Measurements from ENCODE around the gene CEP112.

CEP112 gene

DNA sequence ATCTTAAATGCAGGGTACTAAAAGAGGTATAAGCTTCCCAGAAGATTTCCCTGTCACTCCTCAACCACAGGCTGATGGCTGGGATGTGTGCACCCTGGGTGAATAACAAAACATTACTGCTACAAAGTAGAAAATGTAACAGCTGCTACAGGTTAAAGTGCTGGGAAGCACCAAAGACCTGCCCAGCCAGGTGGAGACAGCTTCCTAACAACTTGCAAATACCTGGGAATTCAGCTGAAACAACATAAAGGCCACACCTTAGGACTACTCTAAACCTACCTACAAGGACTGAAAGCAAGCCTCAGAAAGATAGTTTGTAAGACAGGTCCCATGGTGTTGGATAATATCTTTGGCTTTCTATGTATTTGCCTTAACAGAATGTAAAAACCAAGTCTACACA, 118.5 kb downstream of the CEP112 start:
- in situ Hi-C loops (cut with HindIII; ENCODE audit: low sequenced_read_pairs) = no loop called here
- no peak for DNase-seq (ENCODE audit: low read depth)
- H3K4me3 ChIP-seq (ENCODE audit: low read depth, low read length) = no peak overlapping the region
- TF ChIP-seq, protein P1, sequence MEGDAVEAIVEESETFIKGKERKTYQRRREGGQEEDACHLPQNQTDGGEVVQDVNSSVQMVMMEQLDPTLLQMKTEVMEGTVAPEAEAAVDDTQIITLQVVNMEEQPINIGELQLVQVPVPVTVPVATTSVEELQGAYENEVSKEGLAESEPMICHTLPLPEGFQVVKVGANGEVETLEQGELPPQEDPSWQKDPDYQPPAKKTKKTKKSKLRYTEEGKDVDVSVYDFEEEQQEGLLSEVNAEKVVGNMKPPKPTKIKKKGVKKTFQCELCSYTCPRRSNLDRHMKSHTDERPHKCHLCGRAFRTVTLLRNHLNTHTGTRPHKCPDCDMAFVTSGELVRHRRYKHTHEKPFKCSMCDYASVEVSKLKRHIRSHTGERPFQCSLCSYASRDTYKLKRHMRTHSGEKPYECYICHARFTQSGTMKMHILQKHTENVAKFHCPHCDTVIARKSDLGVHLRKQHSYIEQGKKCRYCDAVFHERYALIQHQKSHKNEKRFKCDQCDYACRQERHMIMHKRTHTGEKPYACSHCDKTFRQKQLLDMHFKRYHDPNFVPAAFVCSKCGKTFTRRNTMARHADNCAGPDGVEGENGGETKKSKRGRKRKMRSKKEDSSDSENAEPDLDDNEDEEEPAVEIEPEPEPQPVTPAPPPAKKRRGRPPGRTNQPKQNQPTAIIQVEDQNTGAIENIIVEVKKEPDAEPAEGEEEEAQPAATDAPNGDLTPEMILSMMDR (IDR thresholded peaks at IDR 0.05; ENCODE audit: low read depth, low read length, missing control alignments) = no peak

DNA sequence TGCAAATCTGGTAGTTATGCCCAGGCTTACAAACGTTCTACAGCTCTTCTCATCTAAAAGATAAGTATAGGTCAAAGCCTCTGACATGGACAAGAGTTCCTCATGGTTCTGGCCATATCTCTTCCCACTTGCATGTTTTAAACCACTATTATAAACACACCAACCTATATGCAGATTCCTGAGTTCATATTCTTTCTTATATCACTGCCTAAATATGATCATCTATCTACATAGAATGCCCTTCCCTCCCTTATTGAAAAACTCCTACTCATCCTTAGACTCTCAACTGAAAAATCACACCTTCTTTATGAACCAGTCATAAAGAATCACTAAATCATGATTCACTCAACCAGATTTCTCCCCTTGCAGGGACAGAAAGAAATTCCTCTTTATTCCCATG, 128.2 kb downstream of the CEP112 start:
- H3K4me3 ChIP-seq (ENCODE audit: low read depth, low read length) = no peak overlapping the region
- DNase-seq (ENCODE audit: low read depth) = no peak
- TF ChIP-seq, protein P1 (IDR thresholded peaks at IDR 0.05; ENCODE audit: low read depth, low read length, missing control alignments) = no peak
- in situ Hi-C loops (cut with HindIII; ENCODE audit: low sequenced_read_pairs) = no loop called here

DNA sequence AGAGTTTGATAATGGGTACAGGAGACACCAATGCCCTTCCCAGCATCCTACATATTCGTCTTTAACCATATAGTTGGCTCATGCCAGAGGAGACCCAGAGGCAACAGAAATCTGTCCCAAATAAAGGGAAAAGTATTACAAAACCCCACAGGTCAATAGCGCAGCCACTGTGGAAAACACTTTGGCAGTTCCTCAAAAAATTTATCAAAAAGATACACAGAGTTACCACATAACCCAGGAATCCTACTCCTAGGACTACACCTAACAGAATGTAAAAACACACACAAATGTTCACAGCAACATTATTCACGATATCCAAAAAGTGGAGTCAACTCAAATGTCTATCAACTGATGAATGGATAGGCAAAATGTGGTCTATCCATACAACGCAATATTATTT, 135.8 kb downstream of the CEP112 start:
- no peak for DNase-seq (ENCODE audit: low read depth)
- in situ Hi-C loops (cut with HindIII; ENCODE audit: low sequenced_read_pairs) = no loop called here
- TF ChIP-seq, protein P1 (IDR thresholded peaks at IDR 0.05; ENCODE audit: low read depth, low read length, missing control alignments) = no peak

DNA sequence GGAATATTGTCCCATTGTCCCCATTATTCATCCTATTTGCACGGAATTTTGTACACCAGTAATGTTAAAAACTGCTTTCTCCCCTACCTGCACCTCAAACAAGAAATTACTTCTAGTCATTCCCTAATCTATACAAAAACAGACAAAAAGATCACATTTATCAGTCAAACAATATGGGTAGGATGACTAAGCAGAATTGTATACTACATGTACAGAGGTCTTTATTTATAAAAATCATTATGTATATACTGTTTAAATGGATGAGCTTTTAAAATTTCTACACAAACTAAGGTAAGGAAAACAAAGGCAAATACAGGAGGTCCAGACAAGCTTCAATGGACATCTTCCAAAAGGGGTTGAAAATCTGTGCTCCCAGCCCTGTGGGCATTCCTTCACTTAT, 137.7 kb downstream of the CEP112 start:
- TF ChIP-seq, protein P1 (IDR thresholded peaks at IDR 0.05; ENCODE audit: low read depth, low read length, missing control alignments) = no peak
- no peak overlapping the region for H3K4me3 ChIP-seq (ENCODE audit: low read depth, low read length)
- in situ Hi-C loops (cut with HindIII; ENCODE audit: low sequenced_read_pairs) = no loop called here
- no peak for DNase-seq (ENCODE audit: low read depth)

More for the DNA sequence above, 135.8 kb downstream of the CEP112 start:
- no peak overlapping the region for H3K4me3 ChIP-seq (ENCODE audit: low read depth, low read length)

DNA sequence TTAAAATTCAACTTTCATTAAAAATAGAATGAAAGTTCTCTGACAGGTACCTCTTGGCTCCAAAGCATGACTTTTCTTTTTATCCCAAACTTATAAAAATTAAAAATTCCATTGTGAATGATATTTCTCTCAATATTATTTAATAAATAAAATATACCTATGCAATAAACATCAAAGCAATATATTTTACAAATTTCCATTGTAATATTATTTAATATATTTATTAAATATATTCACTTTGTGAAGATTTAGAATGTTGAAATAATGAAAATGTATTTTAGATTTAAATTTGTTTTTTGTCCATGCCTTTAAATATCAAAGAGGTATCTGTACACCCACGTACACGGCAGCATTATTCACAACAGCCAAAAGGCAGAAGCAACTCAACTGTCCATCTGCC, 147.8 kb downstream of the CEP112 start:
- no peak overlapping the region for H3K4me3 ChIP-seq (ENCODE audit: low read depth, low read length)
- TF ChIP-seq, protein P1 (IDR thresholded peaks at IDR 0.05; ENCODE audit: low read depth, low read length, missing control alignments) = no peak
- in situ Hi-C loops (cut with HindIII; ENCODE audit: low sequenced_read_pairs) = no loop called here
- no peak for DNase-seq (ENCODE audit: low read depth)

DNA sequence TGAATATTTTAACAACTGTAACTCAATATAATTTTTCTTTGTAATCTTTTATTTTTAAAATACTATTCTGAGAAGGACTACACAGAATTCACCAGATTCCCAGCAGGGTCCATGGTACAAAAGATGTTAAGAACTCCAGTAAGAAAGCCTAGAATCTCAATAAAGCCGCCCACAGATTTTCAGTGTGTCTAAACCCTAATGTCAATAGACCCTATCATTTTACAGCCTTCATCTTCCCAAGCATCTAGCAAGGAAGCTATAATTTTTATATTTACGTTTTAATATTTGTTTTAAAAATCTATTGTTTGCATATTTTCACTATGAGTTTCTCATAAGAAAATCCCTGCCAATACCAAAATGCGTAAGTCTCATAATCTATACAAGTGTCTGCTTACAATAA, 148.5 kb downstream of the CEP112 start:
- in situ Hi-C loops (cut with HindIII; ENCODE audit: low sequenced_read_pairs) = no loop called here
- no peak for DNase-seq (ENCODE audit: low read depth)
- TF ChIP-seq, protein P1 (IDR thresholded peaks at IDR 0.05; ENCODE audit: low read depth, low read length, missing control alignments) = no peak
- no peak overlapping the region for H3K4me3 ChIP-seq (ENCODE audit: low read depth, low read length)

DNA sequence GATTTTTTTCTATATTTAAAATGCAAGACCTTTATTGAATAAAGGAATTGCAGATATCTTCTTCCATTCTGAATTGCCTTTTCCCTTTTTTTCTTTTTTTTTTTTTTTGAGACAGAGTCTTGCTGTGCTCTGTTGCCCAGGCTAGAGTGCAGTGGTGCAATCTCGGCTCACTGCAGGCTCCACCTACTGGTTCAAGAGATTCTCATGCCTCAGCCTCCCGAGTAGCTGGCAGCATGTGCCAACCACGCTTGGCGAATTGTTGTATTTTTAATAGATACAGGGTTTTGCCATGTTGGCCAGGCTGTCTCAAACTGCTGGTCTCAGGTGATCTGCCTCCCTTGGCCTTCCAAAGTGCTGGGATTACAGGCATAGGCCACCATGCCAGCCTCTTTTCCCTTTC, 151.5 kb downstream of the CEP112 start:
- in situ Hi-C loops (cut with HindIII; ENCODE audit: low sequenced_read_pairs) = no loop called here
- no peak overlapping the region for H3K4me3 ChIP-seq (ENCODE audit: low read depth, low read length)
- DNase-seq (ENCODE audit: low read depth) = no peak
- TF ChIP-seq, protein P1 (IDR thresholded peaks at IDR 0.05; ENCODE audit: low read depth, low read length, missing control alignments) = no peak

Measured in astrocyte of the cerebellum (primary cell).